ENCODE results near the gene TFPI2.

TFPI2 gene

GRCh38 chr7:93902777-93903423 lies 12.3 kb upstream of the TFPI2 start:
- Histone ChIP-seq H3K27me3 (replicated peaks; ENCODE audit: control insufficient read depth, insufficient read depth, low read length) (no peaks in the 10 kb centered on the region), H3K9me3 (ENCODE audit: control insufficient read depth, low read length) (no peaks in the 10 kb centered on the region), H3K36me3 (ENCODE audit: control insufficient read depth, insufficient read depth, low read length, severe bottlenecking) (no peaks in the 10 kb centered on the region), H3K4me3 (ENCODE audit: low read length) (no peak overlapping the region), H3K4me1 (ENCODE audit: control insufficient read depth, insufficient read depth, low read length) (no peaks in the 10 kb centered on the region), H3K9ac (ENCODE audit: low read length) (no peak overlapping the region)
- DNase-seq (ENCODE audit: low read depth): peak; percentile 69

GRCh38 chr7:93897680-93898079 lies 7.1 kb upstream of the TFPI2 start:
- no peaks in the 10 kb centered on the region for H3K36me3 ChIP-seq (ENCODE audit: control insufficient read depth, insufficient read depth, low read length, severe bottlenecking)
- no peaks in the 10 kb centered on the region for H3K9me3 ChIP-seq (ENCODE audit: control insufficient read depth, low read length)
- DNase-seq (ENCODE audit: low read depth): no peak
- H3K4me3 ChIP-seq (ENCODE audit: low read length): no peak overlapping the region
- H3K4me1 ChIP-seq (ENCODE audit: control insufficient read depth, insufficient read depth, low read length): peaks cover 8% of the 10 kb centered on the region
- no peaks in the 10 kb centered on the region for H3K27me3 ChIP-seq (replicated peaks; ENCODE audit: control insufficient read depth, insufficient read depth, low read length)
- no peak overlapping the region for H3K9ac ChIP-seq (ENCODE audit: low read length)

GRCh38 chr7:93895859-93896600 lies 5.5 kb upstream of the TFPI2 start:
- Histone ChIP-seq H3K4me1 (ENCODE audit: control insufficient read depth, insufficient read depth, low read length) (peaks cover 8% of the 10 kb centered on the region), H3K4me3 (ENCODE audit: low read length) (no peak overlapping the region), H3K9me3 (ENCODE audit: control insufficient read depth, low read length) (no peaks in the 10 kb centered on the region), H3K36me3 (ENCODE audit: control insufficient read depth, insufficient read depth, low read length, severe bottlenecking) (no peaks in the 10 kb centered on the region), H3K27me3 (replicated peaks; ENCODE audit: control insufficient read depth, insufficient read depth, low read length) (no peaks in the 10 kb centered on the region), H3K9ac (ENCODE audit: low read length) (no peak overlapping the region)
- DNase-seq (ENCODE audit: low read depth): no peak

DNA sequence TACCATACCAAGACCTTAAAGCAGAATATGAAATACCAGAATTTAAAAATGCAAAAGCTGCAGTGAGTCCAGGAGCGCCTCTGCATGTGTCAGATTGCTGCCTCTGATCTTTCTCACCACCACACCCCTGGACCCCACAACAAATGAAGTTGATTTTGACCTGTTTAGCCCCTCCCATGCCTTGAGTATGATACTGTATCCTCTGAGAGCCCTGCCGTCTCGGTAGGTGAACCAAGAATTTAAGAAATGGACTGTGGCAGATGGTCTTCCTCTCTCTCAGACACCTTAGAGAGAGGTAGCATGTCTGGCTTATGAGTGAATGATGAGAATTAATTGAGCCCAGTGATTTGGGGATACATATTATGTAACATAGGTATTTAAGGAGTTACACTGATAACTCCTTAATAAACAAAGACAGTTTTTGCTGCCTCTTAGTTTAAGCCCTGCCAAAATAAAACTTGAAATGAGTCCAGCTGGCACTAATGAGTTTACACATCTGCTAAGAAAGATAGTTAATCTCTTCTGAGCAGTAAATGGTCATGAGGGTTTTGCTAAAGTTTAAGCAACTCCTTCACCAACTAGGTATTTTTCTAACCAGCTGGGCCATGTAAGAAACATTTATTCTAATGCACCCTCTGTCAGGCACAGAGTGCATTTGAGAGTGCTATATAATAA lies 4.5 kb upstream of the TFPI2 start:
- Histone ChIP-seq H3K9me3 (ENCODE audit: control insufficient read depth, low read length) (no peaks in the 10 kb centered on the region), H3K9ac (ENCODE audit: low read length) (no peak overlapping the region), H3K27me3 (replicated peaks; ENCODE audit: control insufficient read depth, insufficient read depth, low read length) (no peaks in the 10 kb centered on the region), H3K4me1 (ENCODE audit: control insufficient read depth, insufficient read depth, low read length) (peaks cover 11% of the 10 kb centered on the region), H3K4me3 (ENCODE audit: low read length) (no peak overlapping the region), H3K36me3 (ENCODE audit: control insufficient read depth, insufficient read depth, low read length, severe bottlenecking) (no peaks in the 10 kb centered on the region)
- DNase-seq (ENCODE audit: low read depth): no peak

DNA sequence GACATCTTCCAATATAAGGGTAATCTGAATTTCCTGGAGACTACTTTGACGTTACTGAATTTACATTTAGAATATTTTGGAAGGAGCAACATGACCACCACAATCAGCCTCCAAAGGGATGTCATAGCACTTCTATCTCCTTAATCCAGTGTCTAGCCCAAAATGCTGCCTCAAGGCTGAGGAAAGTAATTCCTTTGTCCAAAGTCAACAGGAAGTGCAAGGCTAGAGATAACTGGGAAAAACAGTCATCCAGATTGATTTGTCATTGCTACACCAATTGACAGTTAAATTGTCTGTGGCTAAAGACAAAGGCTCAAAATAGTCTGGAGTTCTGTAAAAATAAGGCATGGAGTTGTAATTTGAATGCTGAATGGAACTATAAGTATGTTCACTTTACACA lies 3.9 kb upstream of the TFPI2 start:
- H3K4me3 ChIP-seq (ENCODE audit: low read length): no peak overlapping the region
- H3K9ac ChIP-seq (ENCODE audit: low read length): no peak overlapping the region
- no peaks in the 10 kb centered on the region for H3K27me3 ChIP-seq (replicated peaks; ENCODE audit: control insufficient read depth, insufficient read depth, low read length)
- no peaks in the 10 kb centered on the region for H3K36me3 ChIP-seq (ENCODE audit: control insufficient read depth, insufficient read depth, low read length, severe bottlenecking)
- H3K4me1 ChIP-seq (ENCODE audit: control insufficient read depth, insufficient read depth, low read length): peaks cover 14% of the 10 kb centered on the region
- no peaks in the 10 kb centered on the region for H3K9me3 ChIP-seq (ENCODE audit: control insufficient read depth, low read length)
- no peak for DNase-seq (ENCODE audit: low read depth)

GRCh38 chr7:93890041-93890463 lies 501 bp downstream of the TFPI2 start:
- Histone ChIP-seq H3K9ac (ENCODE audit: low read length) (peak overlapping the region; percentile 80), H3K9me3 (ENCODE audit: control insufficient read depth, low read length) (no peaks in the 10 kb centered on the region), H3K4me3 (ENCODE audit: low read length) (peak overlapping the region; percentile 85), H3K27me3 (replicated peaks; ENCODE audit: control insufficient read depth, insufficient read depth, low read length) (no peaks in the 10 kb centered on the region), H3K4me1 (ENCODE audit: control insufficient read depth, insufficient read depth, low read length) (peaks cover 14% of the 10 kb centered on the region), H3K36me3 (ENCODE audit: control insufficient read depth, insufficient read depth, low read length, severe bottlenecking) (no peaks in the 10 kb centered on the region)
- DNase-seq (ENCODE audit: low read depth): peak; percentile 33

DNA sequence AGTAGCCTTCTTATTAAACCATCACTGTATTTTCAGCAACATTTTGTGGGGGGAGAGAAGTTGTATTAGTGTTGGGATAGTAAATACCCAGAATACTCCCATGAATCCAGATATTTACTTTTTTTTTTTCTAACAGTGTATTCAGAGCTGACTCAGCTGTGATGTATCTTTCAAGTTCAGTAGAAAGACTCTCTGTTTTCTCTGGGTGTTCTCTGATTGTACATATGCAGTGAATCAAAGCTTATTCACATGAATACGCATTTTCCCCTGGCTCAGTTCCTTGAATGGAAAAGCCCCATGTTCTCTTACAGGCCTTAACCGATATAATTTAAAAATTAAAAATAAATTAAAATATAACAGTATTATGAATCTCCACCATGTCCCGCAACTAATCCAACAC lies 1.3 kb downstream of the TFPI2 start:
- peaks cover 6% of the 10 kb centered on the region for H3K4me1 ChIP-seq (ENCODE audit: control insufficient read depth, insufficient read depth, low read length)
- H3K9ac ChIP-seq (ENCODE audit: low read length): no peak overlapping the region
- H3K4me3 ChIP-seq (ENCODE audit: low read length): peak overlapping the region; percentile 85
- H3K27me3 ChIP-seq (replicated peaks; ENCODE audit: control insufficient read depth, insufficient read depth, low read length): no peaks in the 10 kb centered on the region
- no peaks in the 10 kb centered on the region for H3K36me3 ChIP-seq (ENCODE audit: control insufficient read depth, insufficient read depth, low read length, severe bottlenecking)
- no peaks in the 10 kb centered on the region for H3K9me3 ChIP-seq (ENCODE audit: control insufficient read depth, low read length)
- peak; percentile 57 for DNase-seq (ENCODE audit: low read depth)

GRCh38 chr7:93884541-93884940 lies 6.0 kb downstream of the TFPI2 start:
- no peaks in the 10 kb centered on the region for H3K36me3 ChIP-seq (ENCODE audit: control insufficient read depth, insufficient read depth, low read length, severe bottlenecking)
- no peak for DNase-seq (ENCODE audit: low read depth)
- H3K27me3 ChIP-seq (replicated peaks; ENCODE audit: control insufficient read depth, insufficient read depth, low read length): no peaks in the 10 kb centered on the region
- peaks cover 4% of the 10 kb centered on the region for H3K9me3 ChIP-seq (ENCODE audit: control insufficient read depth, low read length)
- peaks cover 1% of the 10 kb centered on the region for H3K4me1 ChIP-seq (ENCODE audit: control insufficient read depth, insufficient read depth, low read length)
- no peak overlapping the region for H3K9ac ChIP-seq (ENCODE audit: low read length)
- H3K4me3 ChIP-seq (ENCODE audit: low read length): no peak overlapping the region

DNA sequence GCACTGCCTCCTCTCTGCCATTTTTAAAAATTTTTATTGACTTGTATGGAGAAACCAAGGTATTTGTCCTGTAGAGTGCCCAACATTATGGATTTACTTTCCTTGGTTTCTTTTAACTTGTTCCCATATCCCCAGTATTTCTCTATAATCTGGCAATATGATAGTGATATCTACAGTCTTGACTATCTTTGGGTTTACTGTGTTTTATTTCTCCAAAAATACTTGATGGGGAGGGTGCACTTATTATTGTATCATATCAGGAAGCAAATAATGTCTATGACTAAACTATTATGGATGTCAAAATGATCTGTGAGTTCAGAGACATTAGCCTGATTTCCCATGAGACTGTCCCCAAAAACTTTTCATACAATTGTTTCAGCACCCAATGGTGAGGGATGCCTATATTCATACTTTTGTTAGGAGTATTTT lies 6.6 kb downstream of the TFPI2 start:
- H3K4me1 ChIP-seq (ENCODE audit: control insufficient read depth, insufficient read depth, low read length): no peaks in the 10 kb centered on the region

DNA sequence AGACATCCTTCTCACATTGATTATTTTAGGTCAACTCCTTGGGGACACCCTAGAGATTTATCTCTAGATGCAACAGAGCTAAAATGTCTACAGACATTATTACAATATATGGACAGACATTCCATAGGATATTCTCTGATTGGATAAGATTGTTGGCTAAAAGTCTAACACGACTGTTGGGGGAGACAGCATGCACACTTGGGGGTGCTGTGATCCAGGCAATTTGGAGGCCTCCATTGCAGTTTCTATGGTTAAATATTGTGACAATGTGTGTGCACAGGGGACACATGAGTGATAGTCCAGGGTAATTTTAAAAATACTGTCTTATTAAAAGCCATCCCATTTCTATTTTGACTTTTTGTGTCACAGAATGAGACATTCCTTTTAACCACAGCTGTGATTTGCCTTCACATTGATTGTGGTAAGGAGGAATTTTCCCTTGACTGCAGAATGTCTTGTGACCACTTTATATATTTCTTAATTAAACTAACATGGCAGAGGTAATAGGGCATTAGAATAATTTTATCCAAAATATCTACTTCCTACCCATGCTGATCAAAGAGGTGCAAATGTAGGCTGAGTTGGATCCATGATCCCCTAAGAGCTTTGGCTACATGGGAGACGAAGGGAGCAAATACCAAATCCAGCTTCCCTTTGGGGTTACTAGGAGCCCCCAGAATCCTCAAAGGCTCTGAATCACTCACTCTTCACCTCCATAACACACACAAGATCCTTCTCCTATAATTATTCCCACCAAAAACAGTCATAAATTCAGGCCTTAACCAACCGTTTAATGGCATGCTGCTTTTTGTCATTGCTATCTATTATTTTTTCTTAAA lies 7.3 kb downstream of the TFPI2 start:
- no peaks in the 10 kb centered on the region for H3K4me1 ChIP-seq (ENCODE audit: control insufficient read depth, insufficient read depth, low read length)
- no peaks in the 10 kb centered on the region for H3K36me3 ChIP-seq (ENCODE audit: control insufficient read depth, insufficient read depth, low read length, severe bottlenecking)
- no peak for DNase-seq (ENCODE audit: low read depth)

More for the DNA sequence above, 6.6 kb downstream of the TFPI2 start:
- Histone ChIP-seq H3K36me3 (ENCODE audit: control insufficient read depth, insufficient read depth, low read length, severe bottlenecking) (no peaks in the 10 kb centered on the region), H3K4me3 (ENCODE audit: low read length) (no peak overlapping the region), H3K27me3 (replicated peaks; ENCODE audit: control insufficient read depth, insufficient read depth, low read length) (no peaks in the 10 kb centered on the region), H3K9me3 (ENCODE audit: control insufficient read depth, low read length) (peaks cover 8% of the 10 kb centered on the region), H3K9ac (ENCODE audit: low read length) (no peak overlapping the region)
- no peak for DNase-seq (ENCODE audit: low read depth)

GRCh38 chr7:93882468-93882867 lies 8.1 kb downstream of the TFPI2 start:
- Histone ChIP-seq H3K4me3 (ENCODE audit: low read length) (no peak overlapping the region), H3K9me3 (ENCODE audit: control insufficient read depth, low read length) (peaks cover 8% of the 10 kb centered on the region), H3K27me3 (replicated peaks; ENCODE audit: control insufficient read depth, insufficient read depth, low read length) (no peaks in the 10 kb centered on the region), H3K9ac (ENCODE audit: low read length) (no peak overlapping the region), H3K36me3 (ENCODE audit: control insufficient read depth, insufficient read depth, low read length, severe bottlenecking) (no peaks in the 10 kb centered on the region), H3K4me1 (ENCODE audit: control insufficient read depth, insufficient read depth, low read length) (no peaks in the 10 kb centered on the region)
- DNase-seq (ENCODE audit: low read depth): no peak

More for the DNA sequence above, 7.3 kb downstream of the TFPI2 start:
- no peaks in the 10 kb centered on the region for H3K27me3 ChIP-seq (replicated peaks; ENCODE audit: control insufficient read depth, insufficient read depth, low read length)
- H3K9me3 ChIP-seq (ENCODE audit: control insufficient read depth, low read length): peaks cover 8% of the 10 kb centered on the region
- no peak overlapping the region for H3K9ac ChIP-seq (ENCODE audit: low read length)
- no peak overlapping the region for H3K4me3 ChIP-seq (ENCODE audit: low read length)

All from adipocyte (in vitro differentiated cells).